ENCODE data around the gene UBR4. TPM values are rescaled to one million over a fixed set of nuclear protein-coding genes. Genes with fewer than 3 reads are reported as not detected.

UBR4 gene
- total and polyA plus RNA-seq, 2 of the 8 experiments (the other 6 are each of a cell fraction or from before 2014, with no cell fraction given) = 139 to 152 TPM

DNA sequence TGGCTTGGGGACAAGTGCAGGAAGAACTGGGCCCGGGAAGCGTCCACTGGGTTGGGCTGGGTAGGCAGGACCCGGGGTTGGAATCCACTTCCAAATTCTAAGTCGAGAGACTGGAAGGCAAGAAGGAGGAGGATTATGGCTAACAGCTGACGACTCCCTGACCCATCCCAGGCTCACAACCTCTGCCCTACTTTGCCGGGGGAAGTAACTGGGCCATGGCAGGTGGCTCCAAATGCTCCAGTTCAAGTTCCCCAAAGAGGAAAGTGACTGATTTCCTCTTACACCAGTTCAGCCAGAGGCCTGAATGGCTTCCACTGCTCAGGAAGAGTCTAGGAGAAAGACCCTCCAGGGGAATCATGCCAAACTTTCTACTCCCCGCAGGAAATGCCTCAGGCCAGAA lies 29.8 kb upstream of the UBR4 start:
- Histone ChIP-seq H4K8ac (ENCODE audit: extremely low read depth, insufficient read depth, low read length) (no peak overlapping the region), H2BK20ac (ENCODE audit: low read length) (no peak overlapping the region), H3K4me1 (replicated peaks in 1 of 4; ENCODE audit: control insufficient read depth in 3 of 4, insufficient read depth in 4 of 4, low read length in 3 of 4) (no peaks in the 10 kb centered on the region), H3K56ac (replicated peaks; ENCODE audit: insufficient read length, low read depth, low read length) (no peak overlapping the region), H3K18ac (ENCODE audit: extremely low read depth, low read length) (no peak overlapping the region), H3K9ac (replicated peaks in 1 of 4; ENCODE audit: extremely low read depth in 1 of 4, low read depth in 3 of 4, low read length in 3 of 4) (no peak overlapping the region), H3K4me3 (ENCODE audit: extremely low read depth in 1 of 4, insufficient read depth in 2 of 4, low read depth in 3 of 4, low read length in 4 of 4) (no peak overlapping the region), H2AFZ (ENCODE audit: low read length) (no peak overlapping the region), H2BK12ac (ENCODE audit: low read depth, low read length) (no peak overlapping the region), H4K20me1 (replicated peaks in 1 of 2; ENCODE audit: control insufficient read depth in 1 of 2, insufficient read depth in 2 of 2, low read length in 2 of 2) (peaks cover 2 to 3% of the 10 kb centered on the region in 2 experiments), H2AK5ac (ENCODE audit: low read depth, low read length) (no peak overlapping the region), H2BK15ac (ENCODE audit: low read length) (no peak overlapping the region), H3K23ac (ENCODE audit: insufficient read length) (no peak overlapping the region), H3K79me1 (ENCODE audit: low read depth, low read length) (no peaks in the 10 kb centered on the region), H3K27ac (ENCODE audit: low read depth, low read length) (no peak overlapping the region), H2BK120ac (replicated peaks; ENCODE audit: low read depth, low read length) (no peak overlapping the region), H3K4ac (replicated peaks; ENCODE audit: insufficient read length, low read depth, low read length) (no peak overlapping the region), H3K4me2 (ENCODE audit: insufficient read depth in 1 of 2, low read depth in 2 of 2, low read length in 2 of 2) (no peak overlapping the region), H3K36me3 (ENCODE audit: control insufficient read depth in 2 of 4, insufficient read depth in 4 of 4, low read length in 3 of 4) (peaks cover 54 to 81% (median 73%) of the 10 kb centered on the region in 4 experiments), H4K5ac (ENCODE audit: insufficient read length, low read depth, low read length) (no peak overlapping the region), H3K23me2 (ENCODE audit: low read depth, low read length) (no peaks in the 10 kb centered on the region), H2BK5ac (ENCODE audit: low read depth, low read length) (no peak overlapping the region), H3K79me2 (ENCODE audit: control insufficient read depth in 1 of 2, insufficient read depth in 2 of 2, low read length in 2 of 2) (no peaks in the 10 kb centered on the region), H4K91ac (replicated peaks; ENCODE audit: insufficient read length, low read length) (no peak overlapping the region), H3K27me3 (replicated peaks in 1 of 4; ENCODE audit: control insufficient read depth in 3 of 4, extremely low read depth in 1 of 4, insufficient read depth in 3 of 4, low read length in 3 of 4) (no peaks in the 10 kb centered on the region), H3K9me3 (ENCODE audit: insufficient read depth in 2 of 2, low read depth in 1 of 2, low read length in 1 of 2) (no peaks in the 10 kb centered on the region), H3K14ac (ENCODE audit: insufficient read length) (no peak overlapping the region)
- 93% methylated on average over 7 of the region's 7 CpGs; no CpG with 5 or more reads in 1 of the 2 experiments for WGBS, 2 experiments (ENCODE audit: extremely low coverage in 1 of 2, insufficient coverage in 1 of 2, insufficient read length in 1 of 2, insufficient replicate concordance in 2 of 2, low coverage in 1 of 2, low lambda C conversion rate in 2 of 2, missing lambda C conversion rate in 1 of 2)
- ChIA-PET CTCF (ENCODE audit: partially characterized antibody) (interaction anchor here (0.6 to 4.3 kb wide), 7 partner anchors 11 to 409 kb away, joined by 3 to 40 read pairs (median 4); no protein-coding TSS in a partner anchor), POLR2A (ENCODE audit: partially characterized antibody) (interaction anchor here (1.3 to 2.3 kb wide), 2 partner anchors 12 to 29 kb away, joined by 5 to 14 read pairs; partner anchors contain the start of genes EMC1 and MRTO4)
- FAIRE-seq (no peak), DNase-seq (ENCODE audit: low read depth in 1 of 2, low spot score in 2 of 2) (no peak)
- TF ChIP-seq KDM1A (IDR thresholded peaks at IDR 0.05; ENCODE audit: borderline replicate concordance, low read length) = no peak
- no peak for TF ChIP-seq JUND (IDR thresholded peaks at IDR 0.05; ENCODE audit: low read length)
- TF ChIP-seq SIRT6 (IDR thresholded peaks at IDR 0.05; ENCODE audit: low read length) = no peak
- no peak for TF ChIP-seq YY1 (IDR thresholded peaks at IDR 0.05; ENCODE audit: low read depth, low read length)
- no peak for TF ChIP-seq TEAD4 (IDR thresholded peaks at IDR 0.05; ENCODE audit: low read depth, low read length)
